Ramos (cell line): ENCODE measurements around the gene SLIT1.

Experiments
- in situ Hi-C: fragments of 300-500 bp; cut with MboI; formaldehyde crosslinking; loops from one replicate; pipeline ENCODE4 v1.14.3; 2022; ENCODE audit warnings: low sequenced_read_pairs; ENCODE audit not compliant: unreplicated experiment

Gene SLIT1

GRCh38 chr10:97069576-97070362, 116.0 kb downstream of the SLIT1 start:
- in situ Hi-C loops: loop anchor here (5.0 kb wide), 1 partner anchor 138 kb away; no protein-coding TSS in a partner anchor

DNA sequence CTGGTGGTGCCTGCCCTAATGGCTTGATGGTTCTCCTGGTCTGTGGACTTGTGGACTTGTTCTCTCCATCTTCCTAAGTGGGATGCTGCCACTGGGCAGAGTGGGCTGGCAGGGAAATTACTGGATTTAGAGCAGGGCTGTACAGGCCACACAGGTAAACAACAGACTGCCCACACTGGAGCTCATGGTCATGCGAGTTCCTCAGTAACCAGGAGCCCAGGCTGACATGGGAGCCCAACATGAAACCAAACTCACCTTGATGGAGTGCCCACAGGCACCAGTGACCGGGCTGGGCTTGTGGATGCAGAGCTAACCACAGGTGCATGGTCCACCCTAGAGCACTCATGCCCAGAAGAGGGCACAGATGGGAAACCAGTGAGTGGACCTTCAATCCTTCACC, 116.7 kb downstream of the SLIT1 start:
- in situ Hi-C loops: no loop called here

DNA sequence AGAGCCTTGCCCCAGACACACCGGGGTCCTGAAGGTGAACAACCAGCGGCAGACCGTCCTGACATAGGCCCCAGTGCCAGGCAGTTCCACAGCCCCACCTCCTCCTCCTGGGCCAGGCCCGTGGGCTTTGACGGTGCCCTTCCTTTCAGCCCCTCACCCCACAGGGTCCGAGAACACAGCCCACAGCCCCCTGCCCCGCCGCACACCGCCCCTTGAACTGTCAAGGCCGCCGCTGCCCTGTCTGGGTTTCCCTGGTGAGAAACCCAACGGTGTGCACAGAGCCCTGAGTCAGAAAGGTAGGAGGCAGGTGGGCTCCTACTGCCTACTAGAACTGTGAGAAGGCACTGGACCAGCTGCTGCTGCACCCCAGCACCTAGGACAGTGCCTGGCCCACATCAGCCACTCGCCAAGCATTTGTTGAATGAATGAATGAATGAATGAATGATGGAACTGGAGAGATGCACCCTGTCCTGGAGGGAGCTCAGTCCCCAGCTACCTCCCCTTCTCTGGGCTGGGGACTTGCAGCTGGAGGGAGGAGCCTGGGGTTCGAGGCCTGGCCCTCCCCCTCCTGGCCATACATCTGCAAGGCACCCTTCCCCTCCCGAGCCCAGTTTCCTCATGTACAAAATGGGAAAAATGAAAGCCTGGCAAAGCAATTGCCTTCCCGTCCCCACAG, 117.9 kb downstream of the SLIT1 start:
- in situ Hi-C loops: no loop called here

DNA sequence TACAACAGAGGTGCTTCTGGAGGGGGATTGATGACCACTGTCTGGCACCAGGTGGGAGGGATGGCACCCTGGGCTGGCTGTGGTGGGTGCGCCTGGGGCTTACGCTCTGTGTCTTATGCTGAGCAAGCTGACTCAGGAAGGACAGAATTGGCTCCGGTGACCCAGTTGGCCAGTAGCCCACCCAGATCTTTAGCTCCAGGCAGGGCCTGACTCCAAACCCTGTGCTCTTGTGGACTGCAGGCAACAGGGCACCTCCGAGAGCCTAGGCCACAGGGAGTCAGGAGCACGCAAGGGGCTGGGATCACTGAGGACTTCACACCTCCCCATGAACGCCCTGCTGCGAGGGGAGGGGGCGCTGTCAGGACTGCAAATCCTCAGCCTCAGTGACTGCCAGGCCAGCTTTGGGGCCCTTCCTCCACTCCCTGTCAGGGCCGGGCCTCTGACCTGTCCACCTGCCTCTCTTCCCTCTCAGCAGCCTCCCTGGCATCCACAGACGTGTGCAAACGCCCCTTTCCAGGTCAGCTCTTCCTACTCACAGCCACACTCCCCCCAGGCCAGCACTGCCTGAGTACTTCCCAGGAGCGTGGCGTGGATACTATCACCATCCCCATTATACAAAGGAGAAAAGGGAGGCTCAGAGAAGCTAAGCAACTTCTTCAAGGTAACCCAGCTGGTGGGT, 118.7 kb downstream of the SLIT1 start:
- in situ Hi-C loops: no loop called here

DNA sequence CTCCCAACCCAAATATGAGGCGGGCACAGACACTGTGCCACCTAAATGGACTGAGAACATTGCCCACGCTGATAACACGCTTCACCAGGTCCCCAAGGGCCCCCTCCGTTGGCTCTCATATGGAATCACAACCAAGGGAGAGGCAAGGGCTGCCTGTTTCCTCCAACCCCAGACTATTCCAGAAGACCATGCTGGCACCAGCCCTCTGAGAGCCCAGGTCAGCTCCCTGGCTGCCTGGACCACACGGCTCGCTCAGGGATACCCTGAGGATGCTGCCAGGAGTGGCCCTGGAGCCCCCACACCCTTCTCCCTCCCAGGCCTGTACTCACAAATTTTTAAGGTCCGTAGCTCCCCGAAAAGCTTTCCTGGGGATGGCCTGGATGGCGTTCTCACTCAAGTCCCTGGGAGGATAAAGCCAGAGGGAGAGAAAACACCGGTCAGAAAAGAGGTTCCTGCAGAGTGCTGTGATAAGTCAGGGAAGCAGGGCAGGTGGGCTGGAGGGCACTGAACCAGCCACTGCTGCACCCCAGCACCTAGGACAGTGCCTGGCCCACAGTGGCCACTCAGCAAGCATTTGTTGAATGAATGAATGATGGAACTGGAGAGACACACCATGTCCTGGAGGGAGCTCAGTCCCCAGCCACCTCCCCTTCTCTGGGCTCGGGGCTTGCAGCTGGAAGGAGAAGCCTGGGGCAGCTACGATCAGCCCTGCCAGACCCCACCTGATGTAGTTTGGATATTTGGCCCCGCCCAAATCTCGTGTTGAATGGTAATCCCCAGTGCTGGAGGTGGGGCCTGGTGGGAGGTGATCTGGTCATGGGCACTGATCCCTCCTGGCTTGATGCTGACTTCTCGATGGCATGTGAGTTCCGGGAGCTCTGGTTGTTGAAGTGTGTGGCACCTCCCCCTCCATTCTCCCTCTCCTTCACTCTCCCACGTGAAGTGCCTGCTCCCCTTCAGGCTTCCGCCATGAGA, 119.8 kb downstream of the SLIT1 start:
- in situ Hi-C loops: no loop called here

DNA sequence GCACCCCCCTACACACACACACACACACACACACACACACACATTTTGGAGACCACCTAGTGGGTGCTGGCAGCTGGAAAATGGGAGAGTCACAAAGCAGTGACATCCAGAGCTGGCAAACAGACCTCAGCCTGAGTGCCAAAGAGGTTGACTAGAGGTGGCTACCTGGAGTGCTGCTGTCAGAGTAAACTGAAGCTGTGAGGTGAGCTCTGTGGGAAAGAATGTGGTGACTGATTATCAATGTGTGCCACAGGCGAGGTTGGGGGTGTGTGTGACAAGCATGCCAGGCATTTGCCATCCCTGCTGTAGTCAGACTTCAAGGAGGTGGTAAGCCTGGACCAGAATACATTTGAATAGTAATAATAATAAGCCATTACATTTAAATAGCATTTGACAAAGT, 120.6 kb downstream of the SLIT1 start:
- in situ Hi-C loops: no loop called here

GRCh38 chr10:97063983-97064837, 121.5 kb downstream of the SLIT1 start:
- in situ Hi-C loops: no loop called here

DNA sequence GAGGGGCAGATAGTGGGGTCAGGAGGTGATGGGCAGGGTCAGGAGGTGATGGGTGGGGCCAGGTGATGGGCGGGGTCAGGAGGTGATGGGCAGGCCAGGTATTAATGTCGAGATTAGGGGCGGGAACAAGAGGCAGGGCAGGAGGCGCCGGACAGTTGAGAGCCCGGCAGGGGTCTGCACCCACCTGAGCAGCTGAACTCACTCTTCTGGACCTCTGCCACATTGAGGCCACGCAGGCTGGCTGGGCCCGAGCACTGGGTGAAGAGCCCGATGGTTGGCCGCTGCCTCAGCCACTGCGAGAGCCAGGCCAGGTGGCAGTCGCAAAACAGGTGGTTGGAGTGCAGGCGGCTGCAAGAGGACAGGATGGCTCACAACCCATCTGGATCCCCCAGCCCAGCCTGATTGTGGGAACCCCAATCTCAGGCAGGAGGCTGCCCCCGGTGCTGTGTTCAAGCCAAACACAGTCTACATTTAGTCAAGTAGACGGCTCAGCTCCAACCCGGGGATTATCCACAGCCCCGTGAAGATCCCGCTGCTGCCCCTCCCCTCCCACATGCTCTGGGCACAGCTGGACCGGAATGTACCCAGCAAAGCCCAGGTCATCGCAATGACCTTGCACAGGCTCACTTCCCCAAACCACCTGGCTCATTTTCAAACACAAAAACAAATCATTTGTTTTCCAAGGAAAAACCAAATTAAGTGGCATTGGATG, 122.3 kb downstream of the SLIT1 start:
- in situ Hi-C loops: no loop called here

GRCh38 chr10:97062456-97062855, 123.3 kb downstream of the SLIT1 start:
- in situ Hi-C loops: no loop called here

DNA sequence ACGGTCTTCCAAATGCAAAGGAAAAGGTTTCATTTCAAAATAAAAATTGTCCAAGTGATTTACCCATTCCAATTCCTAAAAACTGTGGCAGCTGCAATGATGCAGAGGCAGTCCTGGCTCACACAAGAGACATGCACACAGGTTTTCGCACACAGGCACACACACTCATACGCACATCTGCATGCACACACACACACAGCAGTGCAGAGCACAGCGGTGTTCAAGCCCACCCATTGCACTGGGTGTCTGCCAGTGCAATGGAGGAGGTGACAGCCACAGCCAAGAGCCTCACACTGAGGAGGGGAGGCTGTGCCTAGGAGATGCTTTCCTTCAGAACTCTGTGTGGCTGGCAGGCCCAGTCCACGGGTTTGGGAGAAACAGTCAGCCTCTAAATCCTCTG, 123.7 kb downstream of the SLIT1 start:
- in situ Hi-C loops: no loop called here

DNA sequence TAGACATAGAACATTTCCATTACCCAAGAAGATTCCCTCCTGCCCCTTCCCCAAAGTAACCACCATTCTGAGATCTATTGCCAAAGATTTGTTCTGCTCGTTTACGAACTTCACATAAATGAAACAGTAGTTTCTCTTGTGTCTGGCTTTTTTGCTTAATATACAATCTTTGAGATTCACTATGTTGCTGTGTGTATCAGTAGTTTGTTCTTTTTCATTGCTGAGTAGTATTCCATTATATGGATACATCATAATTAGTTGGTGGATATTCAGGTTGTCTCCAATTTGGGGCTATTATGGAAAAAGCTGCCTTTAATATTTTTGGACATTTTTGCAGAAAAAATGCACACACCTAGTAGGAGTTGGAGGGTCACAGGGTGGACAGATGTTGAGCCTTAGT, 124.3 kb downstream of the SLIT1 start:
- in situ Hi-C loops: no loop called here

DNA sequence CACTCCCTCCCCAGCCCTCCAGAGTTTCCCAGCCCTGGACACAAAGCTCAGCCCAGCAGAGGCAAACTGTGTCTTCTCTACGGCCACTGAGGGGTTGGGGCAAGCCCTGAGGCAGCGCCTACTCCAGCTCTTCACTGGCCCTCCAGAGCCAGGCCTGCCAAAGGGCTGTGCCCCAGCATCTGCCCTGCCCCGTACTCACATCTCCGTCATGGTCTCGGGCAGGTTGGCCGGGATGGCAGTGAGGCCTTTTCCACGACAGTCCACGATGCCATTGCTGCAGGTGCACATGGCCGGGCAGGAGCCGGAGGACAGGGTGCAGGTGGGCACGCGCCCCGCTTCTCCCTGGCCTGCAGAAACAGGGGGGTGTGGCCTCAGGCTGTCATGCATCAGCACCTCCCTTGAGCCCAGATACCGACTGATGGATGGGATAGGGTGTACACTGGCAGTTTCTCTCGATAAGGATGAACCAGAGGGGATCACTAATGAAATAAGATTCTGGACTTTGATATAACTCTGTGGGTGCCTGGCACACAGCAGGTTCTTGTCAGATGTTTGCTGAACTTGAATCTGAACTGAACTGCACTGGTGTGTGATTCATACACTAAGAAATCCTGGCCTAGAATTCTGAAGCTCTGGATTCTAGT, 125.2 kb downstream of the SLIT1 start:
- in situ Hi-C loops: no loop called here

- in situ Hi-C loops: no loop called here
These were observed 125.9 kb downstream of the SLIT1 start for GRCh38 chr10:97059872-97060205.

DNA sequence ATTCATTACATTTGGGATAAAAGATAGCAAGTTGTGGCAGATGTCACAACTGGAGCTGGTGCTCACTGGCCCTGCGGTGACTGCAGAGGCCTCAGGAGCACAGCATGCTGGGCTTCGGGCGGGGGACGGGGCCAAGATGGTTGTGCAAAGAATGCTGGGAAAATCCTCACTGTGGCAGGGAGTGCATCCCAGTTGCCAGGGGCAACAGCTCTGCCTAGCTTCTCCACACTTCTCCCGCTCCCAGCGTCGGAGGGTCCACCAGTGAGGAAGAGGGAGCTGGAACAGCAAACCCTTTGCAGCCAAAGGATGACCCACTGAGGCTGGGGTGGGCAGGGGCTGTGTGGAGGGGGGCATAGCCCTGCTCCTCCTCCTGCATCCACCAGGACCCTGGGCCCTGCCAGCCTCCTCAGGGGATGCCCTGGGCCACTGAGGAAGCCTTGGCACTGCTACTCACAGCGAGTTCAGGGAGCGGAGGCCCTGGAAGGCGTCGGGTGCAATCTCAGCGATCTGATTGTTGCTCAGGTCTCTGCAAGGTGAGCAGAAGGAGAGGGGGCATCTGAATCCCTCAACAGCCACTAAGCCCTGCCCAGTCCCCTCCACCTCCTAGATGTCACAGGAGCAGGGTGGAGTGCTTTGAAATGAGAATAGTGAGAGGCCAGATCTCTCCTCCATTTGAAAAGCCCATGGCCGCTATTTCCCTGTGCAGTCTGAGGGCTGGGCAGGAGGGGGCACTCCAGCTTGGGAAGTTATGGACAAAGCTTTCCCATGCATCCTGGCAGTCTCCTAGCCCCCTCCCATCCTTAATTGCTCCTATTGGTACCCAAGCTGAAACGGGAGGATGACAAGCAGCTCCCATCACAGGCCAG, 126.5 kb downstream of the SLIT1 start:
- in situ Hi-C loops: no loop called here

DNA sequence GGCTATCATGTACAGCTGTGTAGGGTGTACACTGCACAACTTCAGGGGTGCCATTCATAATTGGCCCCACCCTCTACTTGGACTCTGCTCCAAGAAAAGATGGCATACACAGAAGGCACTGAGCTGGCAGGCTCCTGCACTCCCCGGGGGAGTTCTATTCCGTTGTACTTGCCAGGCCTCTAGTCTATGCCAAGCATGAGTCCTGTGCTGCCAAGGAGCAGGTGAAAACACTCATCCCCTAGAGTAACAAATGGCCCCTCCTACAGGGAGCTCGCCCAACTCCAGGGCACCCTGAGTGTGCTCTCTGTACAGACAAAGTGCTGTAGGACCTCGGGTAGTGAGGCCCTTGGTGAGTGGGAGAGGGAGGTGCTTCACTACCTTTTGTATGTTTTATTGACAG, 127.2 kb downstream of the SLIT1 start:
- in situ Hi-C loops: no loop called here

DNA sequence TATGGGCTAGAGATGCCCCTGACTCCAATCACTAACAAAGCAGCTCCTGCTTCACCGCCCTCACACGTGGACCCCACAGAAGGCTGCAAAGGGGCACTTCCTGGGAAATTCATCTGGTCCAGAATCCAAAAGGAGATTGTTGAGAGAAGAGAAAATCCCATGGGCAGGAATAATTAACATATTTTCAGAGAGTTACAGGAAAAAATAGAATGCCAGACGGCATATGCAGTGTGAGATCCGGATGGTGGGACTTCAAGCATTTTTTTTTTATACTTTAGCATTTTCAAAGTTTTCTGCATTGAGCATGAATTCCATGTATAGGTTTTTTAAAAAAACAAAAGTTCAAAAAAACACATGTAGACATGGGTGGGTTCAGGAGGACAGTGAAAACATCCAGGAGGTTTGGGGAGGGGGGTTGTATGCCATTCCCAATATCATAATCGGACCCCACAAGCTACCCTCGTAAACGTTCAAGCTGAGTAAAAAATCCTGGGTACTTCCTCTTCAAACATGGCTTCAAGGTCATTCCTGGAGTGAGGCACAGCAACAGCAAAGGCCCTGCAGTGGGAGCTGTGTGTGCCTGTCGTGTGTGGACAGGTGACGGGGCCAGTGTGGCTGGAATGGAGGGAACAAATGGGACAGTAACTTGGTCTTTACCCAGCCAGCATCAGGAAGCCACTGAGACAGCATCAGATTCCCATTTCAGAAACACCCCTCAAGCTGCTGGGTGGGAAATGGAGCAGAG, 128.1 kb downstream of the SLIT1 start:
- in situ Hi-C loops: no loop called here
